ENCODE measurements around the gene CDC42BPB.

CDC42BPB gene

DNA sequence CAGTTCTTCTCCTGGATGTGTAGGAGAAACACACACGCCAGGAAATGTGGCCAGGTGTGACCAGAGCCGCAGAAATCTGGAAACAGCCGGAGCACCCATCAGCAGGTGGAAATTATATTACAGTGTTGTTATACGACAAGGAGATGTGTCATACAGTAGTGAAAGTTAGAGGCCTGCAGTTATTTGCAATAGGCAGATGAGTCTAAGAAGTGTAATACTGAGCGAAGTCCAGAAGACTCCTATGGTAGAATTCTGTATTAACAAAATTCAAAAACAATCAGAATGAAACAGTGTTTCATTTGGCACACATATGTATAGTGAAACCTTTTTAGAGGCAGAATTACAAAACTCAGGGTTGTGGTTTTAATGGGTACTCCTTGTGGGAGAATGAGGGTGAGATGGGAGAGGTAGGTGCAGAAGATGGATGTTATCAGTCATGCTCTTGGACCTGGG is 174.2 kb downstream of the CDC42BPB start:
- TF ChIP-seq CTCF (IDR thresholded peaks at IDR 0.05; ENCODE audit: insufficient read depth, low read depth, low read length, missing control alignments), result no peak
- H3K4me3 ChIP-seq (ENCODE audit: low read length), result no peak overlapping the region
- DNase-seq (ENCODE audit: low read depth), result no peak
